H9 (cell line): Measurements from ENCODE around the gene CADM1. TPM values are rescaled to one million over a fixed set of nuclear protein-coding genes. Genes with fewer than 3 reads are reported as not detected.

Source experiments
- DNase-seq: peaks from one replicate; pipeline ENCODE4 v3.0.0-alpha.2; 2017
- H2AFZ ChIP-seq: one replicate; pipeline ENCODE4 v1.6.1; 2013; ENCODE audit warnings: mild to moderate bottlenecking, low read length, control low read depth, moderate library complexity
- H2AK5ac ChIP-seq: 2 replicates; pipeline ENCODE4 v1.6.1; 2013; ENCODE audit warnings: low read length, control low read depth, mixed read lengths; ENCODE audit not compliant: insufficient read length
- H2BK120ac ChIP-seq: one replicate; pipeline ENCODE4 v1.6.1; 2013; ENCODE audit warnings: low read depth, mild to moderate bottlenecking, low read length, control low read depth, inconsistent platforms; ENCODE audit not compliant: poor library complexity, severe bottlenecking
- H2BK12ac ChIP-seq: 2 replicates; pipeline ENCODE4 v1.6.1; 2013; ENCODE audit warnings: low read length, control low read depth, mixed read lengths, low read depth; ENCODE audit not compliant: insufficient read length
- H2BK15ac ChIP-seq: 2 replicates; pipeline ENCODE4 v1.6.1; 2013; ENCODE audit warnings: low read depth, low read length, control low read depth
- H2BK20ac ChIP-seq: one replicate; pipeline ENCODE4 v1.6.1; 2013; ENCODE audit warnings: low read depth, mild to moderate bottlenecking, low read length, control low read depth, inconsistent platforms; ENCODE audit not compliant: poor library complexity, severe bottlenecking
- H2BK5ac ChIP-seq: 2 replicates; pipeline ENCODE4 v1.6.1; 2013; ENCODE audit warnings: low read length, control low read depth, mixed read lengths; ENCODE audit not compliant: insufficient read length
- H3K14ac ChIP-seq: 2 replicates; pipeline ENCODE4 v1.6.1; 2013; ENCODE audit warnings: low read length, control low read depth; ENCODE audit not compliant: insufficient read depth
- H3K18ac ChIP-seq: 2 replicates; pipeline ENCODE4 v1.6.1; 2013; ENCODE audit warnings: low read depth, mild to moderate bottlenecking, mixed read lengths, low read length, control low read depth; ENCODE audit not compliant: insufficient read length
- H3K23ac ChIP-seq: 2 replicates; pipeline ENCODE4 v1.6.1; 2013; ENCODE audit warnings: low read length, control low read depth, mixed read lengths, low read depth; ENCODE audit not compliant: insufficient read length
- H3K23me2 ChIP-seq: 2 replicates; pipeline ENCODE4 v1.6.1; 2013; ENCODE audit warnings: low read depth, mild to moderate bottlenecking, mixed read lengths, low read length, control low read depth; ENCODE audit not compliant: insufficient read length, poor library complexity, severe bottlenecking
- H3K27ac ChIP-seq: 2 replicates; pipeline ENCODE4 v1.5.1; 2013; ENCODE audit warnings: low read length, control low read depth, mixed read lengths, low read depth; ENCODE audit not compliant: insufficient read length
- H3K27me3 ChIP-seq: 2 replicates; pipeline ENCODE4 v1.6.1; 2013; ENCODE audit warnings: low read length, control low read depth, inconsistent platforms; ENCODE audit not compliant: insufficient read depth
- H3K4ac ChIP-seq: 2 replicates; pipeline ENCODE4 v1.6.1; 2013; ENCODE audit warnings: low read depth, mild to moderate bottlenecking, control low read depth, inconsistent platforms, low read length, moderate library complexity
- H3K4me1 ChIP-seq: 2 replicates; pipeline ENCODE4 v1.6.1; 2013; ENCODE audit warnings: low read length, control low read depth, inconsistent platforms; ENCODE audit not compliant: insufficient read depth
- H3K4me2 ChIP-seq: 2 replicates; pipeline ENCODE4 v1.6.1; 2013; ENCODE audit warnings: low read length, control low read depth, mixed read lengths; ENCODE audit not compliant: insufficient read length, insufficient read depth
- H3K56ac ChIP-seq: 2 replicates; pipeline ENCODE4 v1.6.1; 2013; ENCODE audit warnings: low read depth, mild to moderate bottlenecking, mixed read lengths, low read length, control low read depth; ENCODE audit not compliant: insufficient read length
- H3K79me1 ChIP-seq: 2 replicates; pipeline ENCODE4 v1.6.1; 2013; ENCODE audit warnings: low read depth, mild to moderate bottlenecking, moderate library complexity, low read length, control low read depth, inconsistent platforms; ENCODE audit not compliant: insufficient read depth, poor library complexity, severe bottlenecking
- H3K79me2 ChIP-seq: 2 replicates; pipeline ENCODE4 v1.6.1; 2013; ENCODE audit warnings: low read length, control low read depth, inconsistent platforms; ENCODE audit not compliant: insufficient read depth
- H3K9ac ChIP-seq: 2 replicates; pipeline ENCODE4 v1.6.1; 2013; ENCODE audit warnings: low read length, control low read depth, mixed read lengths; ENCODE audit not compliant: insufficient read length; ENCODE audit errors: extremely low read depth
- H3K9me3 ChIP-seq: one replicate; pipeline ENCODE4 v1.6.1; 2013; ENCODE audit warnings: low read depth, low read length, inconsistent platforms; ENCODE audit not compliant: control insufficient read depth
- H3T11ph ChIP-seq: one replicate; pipeline ENCODE4 v1.6.1; 2013; ENCODE audit warnings: mild to moderate bottlenecking, low read length, control low read depth, inconsistent platforms
- H4K20me1 ChIP-seq: one replicate; pipeline ENCODE4 v1.6.1; 2013; ENCODE audit not compliant: control insufficient read depth, insufficient read length, insufficient read depth
- H4K5ac ChIP-seq: 2 replicates; pipeline ENCODE4 v1.6.1; 2013; ENCODE audit warnings: low read depth, mild to moderate bottlenecking, mixed read lengths, low read length, control low read depth; ENCODE audit not compliant: insufficient read length
- H4K8ac ChIP-seq: replicated peaks from 2 replicates; pipeline ENCODE4 v1.6.1; 2013; ENCODE audit warnings: low read length, control low read depth, mixed read lengths, low read depth; ENCODE audit not compliant: insufficient read length
- H4K91ac ChIP-seq: 2 replicates; pipeline ENCODE4 v1.6.1; 2013; ENCODE audit warnings: low read depth, mild to moderate bottlenecking, moderate library complexity, mixed read lengths, low read length, control low read depth; ENCODE audit not compliant: insufficient read length
- H3K27ac Mint-ChIP-seq, 3 experiments: 2 replicates in 2 of 3; 3 replicates in 1 of 3; pipeline ENCODE4 v1.8.0; 2020 to 2021; ENCODE audit warnings: mixed read lengths in 3 of 3, mild to moderate bottlenecking in 1 of 3, moderate library complexity in 1 of 3
- H3K27me3 Mint-ChIP-seq: 2 replicates; pipeline ENCODE4 v1.8.0; 2021; ENCODE audit warnings: low read depth, mild to moderate bottlenecking, moderate library complexity, mixed read lengths
- H3K36me3 Mint-ChIP-seq, 3 experiments: 2 replicates in 2 of 3; 3 replicates in 1 of 3; pipeline ENCODE4 v1.8.0; 2020 to 2021; ENCODE audit warnings: low read depth in 3 of 3, mixed read lengths in 3 of 3; ENCODE audit not compliant: insufficient read depth in 1 of 3
- H3K4me1 Mint-ChIP-seq, 2 experiments: 2 replicates each; pipeline ENCODE4 v1.8.0; 2020; ENCODE audit warnings: mixed read lengths in 2 of 2
- H3K4me3 Mint-ChIP-seq, 2 experiments: 2 replicates in 1 of 2; 3 replicates in 1 of 2; pipeline ENCODE4 v1.8.0; 2020 to 2021; ENCODE audit warnings: mild to moderate bottlenecking in 2 of 2, mixed read lengths in 2 of 2, moderate library complexity in 1 of 2
- H3K9me3 Mint-ChIP-seq, 2 experiments: 2 replicates in 1 of 2; 3 replicates in 1 of 2; pipeline ENCODE4 v1.8.0; 2020; ENCODE audit warnings: mild to moderate bottlenecking in 2 of 2, mixed read lengths in 2 of 2, moderate library complexity in 1 of 2
- WGBS: extraction: QIAGEN DNeasy Blood & Tissue Kit; methylation state at CpG from one replicate; pipeline ENCODE4 v1.1.7; 2013; ENCODE audit warnings: missing lambda C conversion rate, low lambda C conversion rate, mixed read lengths; ENCODE audit not compliant: insufficient read length; ENCODE audit errors: extremely low coverage; 5-methylcytosine and 5-hydroxymethylcytosine counted together
- total RNA-seq: library from RNA; stranded (reverse); gene quantifications from 2 replicates; pipeline ENCODE4 v1.2.1, GENCODE V29; 2021
- TF ChIP-seq, protein P1 (sequence below): fragments of 200-600 bp; sonication (generic); conservative IDR thresholded peaks from 3 replicates; pipeline ENCODE4 v1.8.0; 2021; ENCODE audit warnings: antibody characterized with exemption, mild to moderate bottlenecking

The CADM1 gene
- total RNA-seq, 1 experiment from 2014 or later, result 11.9 TPM

DNA sequence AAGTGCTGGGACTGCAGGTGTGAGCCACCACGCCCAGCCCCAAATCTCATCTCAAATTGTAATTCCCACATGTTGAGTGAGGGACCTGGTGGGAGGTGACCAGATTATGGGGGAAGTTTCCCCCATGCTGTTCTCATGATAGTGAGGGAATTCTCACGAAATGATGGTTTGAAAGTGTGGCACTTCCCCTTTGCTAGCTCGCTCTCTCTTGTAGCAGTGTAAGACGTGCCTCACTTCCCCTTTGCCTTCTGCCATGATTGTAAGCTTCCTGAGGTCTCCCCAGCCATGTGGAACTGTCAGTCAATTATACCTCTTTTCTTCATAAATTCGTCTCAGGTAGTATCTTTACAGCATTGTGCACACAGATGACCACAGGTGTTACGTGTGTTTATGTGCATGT lies 357.8 kb downstream of the CADM1 start:
- WGBS, result no CpG with 5 or more reads among the region's 6 CpGs
- 0 out of 7 replicates have a peak overlapping the region, but pooled peaks of 1 of the 3 experiments have one; percentile 14 for H3K27ac Mint-ChIP-seq

More for the DNA sequence above, 357.8 kb downstream of the CADM1 start:
- H3K23me2 ChIP-seq, result no peaks in the 10 kb centered on the region
- H3K9ac ChIP-seq, result no peak overlapping the region
- Mint-ChIP-seq H3K9me3 (no peaks in the 10 kb centered on the region), H3K4me1 (no peaks in the 10 kb centered on the region; a peak in 1 of 4 replicates), H3K4me3 (no peak overlapping the region), H3K27me3 (peaks cover 2% of the 10 kb centered on the region), H3K36me3 (no peaks in the 10 kb centered on the region)
- H3K18ac ChIP-seq, result no peak overlapping the region
- no peaks in the 10 kb centered on the region for H3K79me1 ChIP-seq
- no peak overlapping the region for H3T11ph ChIP-seq
- H4K8ac ChIP-seq, result no peak overlapping the region
- H2BK120ac ChIP-seq, result no peak overlapping the region
- no peak overlapping the region for H3K4ac ChIP-seq
- DNase-seq, result no peak
- no peaks in the 10 kb centered on the region for H3K79me2 ChIP-seq
- no peak overlapping the region for H2BK5ac ChIP-seq
- no peak overlapping the region for H3K4me2 ChIP-seq
- H2AFZ ChIP-seq, result no peak overlapping the region
- H2BK12ac ChIP-seq, result no peak overlapping the region
- no peaks in the 10 kb centered on the region for H4K20me1 ChIP-seq
- H3K27ac ChIP-seq, result no peak overlapping the region
- no peak overlapping the region for H3K23ac ChIP-seq
- no peak overlapping the region for H4K91ac ChIP-seq
- no peak overlapping the region for H4K5ac ChIP-seq
- no peak overlapping the region for H2BK15ac ChIP-seq
- no peaks in the 10 kb centered on the region for H3K27me3 ChIP-seq
- H3K9me3 ChIP-seq, result no peaks in the 10 kb centered on the region
- no peak overlapping the region for H3K14ac ChIP-seq
- H3K4me1 ChIP-seq, result no peaks in the 10 kb centered on the region
- H2AK5ac ChIP-seq, result no peak overlapping the region
- H2BK20ac ChIP-seq, result no peak overlapping the region
- no peak overlapping the region for H3K56ac ChIP-seq
- TF ChIP-seq, protein P1, sequence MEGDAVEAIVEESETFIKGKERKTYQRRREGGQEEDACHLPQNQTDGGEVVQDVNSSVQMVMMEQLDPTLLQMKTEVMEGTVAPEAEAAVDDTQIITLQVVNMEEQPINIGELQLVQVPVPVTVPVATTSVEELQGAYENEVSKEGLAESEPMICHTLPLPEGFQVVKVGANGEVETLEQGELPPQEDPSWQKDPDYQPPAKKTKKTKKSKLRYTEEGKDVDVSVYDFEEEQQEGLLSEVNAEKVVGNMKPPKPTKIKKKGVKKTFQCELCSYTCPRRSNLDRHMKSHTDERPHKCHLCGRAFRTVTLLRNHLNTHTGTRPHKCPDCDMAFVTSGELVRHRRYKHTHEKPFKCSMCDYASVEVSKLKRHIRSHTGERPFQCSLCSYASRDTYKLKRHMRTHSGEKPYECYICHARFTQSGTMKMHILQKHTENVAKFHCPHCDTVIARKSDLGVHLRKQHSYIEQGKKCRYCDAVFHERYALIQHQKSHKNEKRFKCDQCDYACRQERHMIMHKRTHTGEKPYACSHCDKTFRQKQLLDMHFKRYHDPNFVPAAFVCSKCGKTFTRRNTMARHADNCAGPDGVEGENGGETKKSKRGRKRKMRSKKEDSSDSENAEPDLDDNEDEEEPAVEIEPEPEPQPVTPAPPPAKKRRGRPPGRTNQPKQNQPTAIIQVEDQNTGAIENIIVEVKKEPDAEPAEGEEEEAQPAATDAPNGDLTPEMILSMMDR, result no peak
